ENCODE data around the gene PKHD1.

The PKHD1 gene

GRCh38 chr6:52015953-52016352, 71.5 kb downstream of the PKHD1 start:
- TF ChIP-seq GATA2 (IDR thresholded peaks at IDR 0.05; ENCODE audit: low read depth, low read length) (no peak), GATA3 (IDR thresholded peaks at IDR 0.05; ENCODE audit: low read depth, low read length) (no peak)

DNA sequence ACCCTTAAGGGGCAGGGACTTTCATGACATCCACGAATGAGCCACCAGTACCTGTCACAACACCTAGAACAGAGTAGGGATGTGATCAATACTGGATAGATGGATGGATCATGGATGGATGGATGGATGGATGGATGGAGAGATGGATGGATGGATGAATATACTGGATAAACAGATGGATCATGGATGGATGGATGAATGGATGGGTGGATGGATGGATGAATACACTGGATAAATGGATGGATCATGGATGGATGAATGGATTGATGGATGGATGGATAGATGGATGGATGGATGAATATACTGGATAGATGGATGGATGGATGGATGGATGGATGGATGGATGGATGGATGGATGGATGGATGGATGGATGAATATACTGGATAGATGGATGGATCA, 73.0 kb downstream of the PKHD1 start:
- TF ChIP-seq GATA3 (IDR thresholded peaks at IDR 0.05; ENCODE audit: low read depth, low read length), result no peak
- no peak for TF ChIP-seq GATA2 (IDR thresholded peaks at IDR 0.05; ENCODE audit: low read depth, low read length)

DNA sequence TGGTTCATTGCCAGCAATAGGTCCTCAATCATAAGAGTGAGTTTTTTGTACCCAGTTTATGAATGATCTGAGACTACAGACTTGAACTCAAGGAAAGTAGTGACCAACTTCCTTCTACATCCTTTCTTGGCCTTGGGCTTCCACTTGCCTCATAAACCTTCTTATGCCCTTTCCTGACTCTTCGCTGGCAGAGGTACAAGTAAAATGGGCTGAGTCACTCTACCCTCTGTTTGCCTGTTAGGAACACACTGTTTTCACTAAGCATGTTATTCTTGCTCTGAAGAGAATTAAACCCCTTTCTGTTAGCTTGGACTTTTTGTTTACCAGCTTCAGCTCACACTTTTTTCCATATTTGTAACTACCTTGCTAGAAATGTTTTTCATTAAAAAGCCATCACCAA, 74.4 kb downstream of the PKHD1 start:
- TF ChIP-seq GATA3 (IDR thresholded peaks at IDR 0.05; ENCODE audit: low read depth, low read length), result no peak
- no peak for TF ChIP-seq GATA2 (IDR thresholded peaks at IDR 0.05; ENCODE audit: low read depth, low read length)

- TF ChIP-seq GATA2 (IDR thresholded peaks at IDR 0.05; ENCODE audit: low read depth, low read length), result no peak
- TF ChIP-seq GATA3 (IDR thresholded peaks at IDR 0.05; ENCODE audit: low read depth, low read length), result no peak
Observed at GRCh38 chr6:52012582-52012981, 74.8 kb downstream of the PKHD1 start.

DNA sequence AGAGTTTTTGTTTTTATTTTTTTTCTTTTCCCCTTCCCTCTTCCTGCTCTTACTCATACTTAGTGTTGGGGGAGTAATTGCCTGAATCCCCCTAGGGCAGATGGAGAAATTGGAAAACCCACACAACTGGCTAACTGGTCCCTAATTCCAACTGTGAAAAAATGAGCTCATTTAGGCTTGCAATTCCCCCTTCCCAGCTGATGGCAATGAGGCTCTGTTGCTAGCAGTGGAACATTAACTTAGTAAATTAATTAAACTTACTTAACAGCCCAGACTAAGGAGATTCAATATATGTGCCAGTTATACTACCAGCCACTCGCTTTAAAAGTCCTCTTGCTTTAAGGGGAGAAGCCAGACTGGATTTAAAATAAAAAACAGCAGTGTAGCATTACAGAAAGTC, 76.6 kb downstream of the PKHD1 start:
- no peak for TF ChIP-seq GATA3 (IDR thresholded peaks at IDR 0.05; ENCODE audit: low read depth, low read length)
- TF ChIP-seq GATA2 (IDR thresholded peaks at IDR 0.05; ENCODE audit: low read depth, low read length), result no peak

DNA sequence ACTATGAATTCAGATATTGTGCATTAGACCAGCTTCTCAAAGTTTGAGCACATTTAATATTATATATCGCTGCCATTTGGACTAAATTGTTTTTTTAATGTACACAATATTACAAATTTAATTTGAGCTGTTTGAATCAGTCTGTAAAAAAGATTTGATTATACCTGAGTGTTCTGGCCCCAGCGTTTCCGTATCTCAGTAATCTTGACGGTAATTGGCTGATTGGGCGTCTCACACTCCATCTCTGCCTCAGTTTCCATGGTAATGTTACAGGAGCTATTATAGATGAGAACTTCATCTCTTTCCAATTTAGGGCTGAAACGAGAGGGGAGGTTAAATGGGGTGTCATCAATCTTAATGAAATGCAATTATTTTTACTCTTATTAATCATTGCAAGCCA, 77.3 kb downstream of the PKHD1 start:
- TF ChIP-seq GATA3 (IDR thresholded peaks at IDR 0.05; ENCODE audit: low read depth, low read length), result peak; percentile 77
- peak; percentile 85 for TF ChIP-seq GATA2 (IDR thresholded peaks at IDR 0.05; ENCODE audit: low read depth, low read length)

DNA sequence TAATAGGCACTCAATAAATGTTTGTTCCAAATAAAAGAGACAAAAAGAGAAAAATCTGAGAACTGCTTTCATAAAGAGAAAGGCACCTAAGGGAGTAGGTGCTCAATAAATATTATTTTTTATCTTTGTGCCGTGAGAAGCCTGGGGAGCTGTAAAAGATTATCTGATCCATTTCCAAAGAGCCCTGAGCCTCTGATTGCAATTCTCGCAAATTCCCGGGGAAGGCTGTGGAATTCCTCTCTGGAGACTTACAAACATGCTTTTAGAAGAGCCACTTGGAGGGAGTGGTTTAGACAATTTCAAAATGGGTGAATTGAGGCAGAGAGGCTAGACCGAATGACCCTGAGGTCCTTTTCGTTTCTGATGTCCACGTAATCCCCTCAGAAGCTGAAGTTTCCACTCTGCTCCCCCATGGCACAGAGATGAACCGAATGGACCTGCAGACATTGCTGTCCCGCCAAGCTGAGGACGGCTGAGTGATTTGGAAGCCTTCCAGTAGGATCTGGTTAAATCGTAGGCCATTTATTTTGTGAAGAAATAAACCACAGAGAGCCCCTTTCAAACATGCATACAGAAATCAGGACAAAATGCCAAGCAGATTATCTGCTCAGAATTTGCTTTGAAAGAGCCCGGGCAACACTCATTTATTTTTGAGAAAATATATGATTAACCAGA, 77.8 kb downstream of the PKHD1 start:
- TF ChIP-seq GATA2 (IDR thresholded peaks at IDR 0.05; ENCODE audit: low read depth, low read length), result peak; percentile 75
- TF ChIP-seq GATA3 (IDR thresholded peaks at IDR 0.05; ENCODE audit: low read depth, low read length), result no peak

DNA sequence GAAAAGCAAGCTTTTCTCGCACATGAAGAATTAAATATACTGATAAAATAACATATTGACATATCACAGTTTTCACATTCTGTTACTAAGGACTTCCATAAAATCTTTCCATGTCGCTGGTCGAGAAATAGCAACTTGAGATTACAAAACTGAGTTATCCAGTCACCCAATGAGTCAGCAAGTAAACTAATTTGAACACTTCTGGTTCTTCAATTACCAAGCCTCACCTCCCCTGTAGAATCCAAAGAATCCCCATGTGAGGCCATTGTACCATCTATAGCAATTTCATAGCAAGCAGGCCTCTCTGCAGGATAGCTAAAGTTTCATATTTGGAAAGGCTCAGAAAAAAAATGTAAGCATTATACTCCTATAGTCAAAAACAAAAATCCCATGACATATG, 87.3 kb downstream of the PKHD1 start:
- TF ChIP-seq GATA2 (IDR thresholded peaks at IDR 0.05; ENCODE audit: low read depth, low read length) (no peak), GATA3 (IDR thresholded peaks at IDR 0.05; ENCODE audit: low read depth, low read length) (no peak)

- no peak for TF ChIP-seq GATA3 (IDR thresholded peaks at IDR 0.05; ENCODE audit: low read depth, low read length)
- no peak for TF ChIP-seq GATA2 (IDR thresholded peaks at IDR 0.05; ENCODE audit: low read depth, low read length)
Observed at GRCh38 chr6:51996296-51996947, 91.0 kb downstream of the PKHD1 start.

- TF ChIP-seq GATA3 (IDR thresholded peaks at IDR 0.05; ENCODE audit: low read depth, low read length), result no peak
- no peak for TF ChIP-seq GATA2 (IDR thresholded peaks at IDR 0.05; ENCODE audit: low read depth, low read length)
Observed at GRCh38 chr6:51995214-51995755, 92.1 kb downstream of the PKHD1 start.

DNA sequence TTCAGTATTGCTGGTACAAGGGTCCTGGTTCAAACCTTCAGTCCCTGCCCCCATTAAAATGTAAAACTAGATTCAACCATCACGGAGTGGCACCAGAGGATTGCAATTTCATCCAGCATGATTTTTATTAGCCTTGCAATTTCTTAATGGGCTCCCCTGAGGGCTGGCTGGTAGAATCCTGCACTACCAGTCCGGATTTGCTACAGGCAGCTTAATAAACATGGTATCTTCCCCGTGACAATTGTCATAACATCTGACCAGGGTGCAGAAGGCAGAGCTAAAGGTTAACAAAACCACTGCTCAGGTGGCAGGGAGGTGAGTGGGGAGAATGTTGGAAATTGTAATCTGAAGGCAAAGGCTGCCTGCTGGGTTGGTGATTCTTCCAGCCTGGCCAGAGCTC, 94.5 kb downstream of the PKHD1 start:
- no peak for TF ChIP-seq GATA2 (IDR thresholded peaks at IDR 0.05; ENCODE audit: low read depth, low read length)
- no peak for TF ChIP-seq GATA3 (IDR thresholded peaks at IDR 0.05; ENCODE audit: low read depth, low read length)

GRCh38 chr6:51989789-51990188, 97.6 kb downstream of the PKHD1 start:
- TF ChIP-seq GATA2 (IDR thresholded peaks at IDR 0.05; ENCODE audit: low read depth, low read length), result no peak
- TF ChIP-seq GATA3 (IDR thresholded peaks at IDR 0.05; ENCODE audit: low read depth, low read length), result no peak

DNA sequence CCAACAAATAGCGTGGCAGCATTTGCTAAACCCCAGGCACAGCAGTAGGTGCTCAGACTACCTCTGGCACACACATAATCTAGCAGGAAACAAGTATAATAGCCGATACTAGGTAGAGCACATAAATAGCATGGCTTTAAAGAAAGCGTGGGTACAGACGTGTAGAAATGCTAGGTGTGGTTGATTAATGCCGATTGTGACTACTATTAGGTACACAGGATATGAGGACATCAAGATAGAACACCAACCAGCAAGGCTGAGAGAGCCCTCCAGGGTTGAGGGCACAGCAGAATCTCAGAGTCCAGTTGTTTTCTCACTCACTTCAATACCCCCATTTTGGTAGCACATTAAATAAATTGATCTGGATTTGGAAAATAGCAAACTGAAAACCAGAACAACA, 100.5 kb downstream of the PKHD1 start:
- no peak for TF ChIP-seq GATA3 (IDR thresholded peaks at IDR 0.05; ENCODE audit: low read depth, low read length)
- no peak for TF ChIP-seq GATA2 (IDR thresholded peaks at IDR 0.05; ENCODE audit: low read depth, low read length)

DNA sequence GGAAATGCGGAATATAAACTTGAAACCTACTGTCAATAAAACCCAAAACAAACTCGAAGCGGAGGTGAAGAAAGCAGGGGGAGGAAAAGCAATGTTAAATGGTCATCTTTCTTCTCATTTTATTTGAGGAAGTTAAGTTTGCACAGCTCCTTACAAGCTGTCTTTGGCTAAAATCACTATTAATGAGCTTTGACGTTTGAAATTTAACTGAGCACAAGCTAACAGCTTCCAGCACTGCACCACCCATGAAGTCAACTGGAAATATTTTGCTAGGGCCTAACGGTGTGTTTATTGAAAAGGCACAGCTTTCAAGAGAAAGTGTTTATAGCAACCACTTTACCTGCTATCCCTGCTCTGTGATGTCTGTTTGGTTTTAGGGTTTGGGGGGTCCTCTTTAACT, 103.8 kb downstream of the PKHD1 start:
- TF ChIP-seq GATA3 (IDR thresholded peaks at IDR 0.05; ENCODE audit: low read depth, low read length), result no peak
- TF ChIP-seq GATA2 (IDR thresholded peaks at IDR 0.05; ENCODE audit: low read depth, low read length), result no peak

- no peak for TF ChIP-seq GATA2 (IDR thresholded peaks at IDR 0.05; ENCODE audit: low read depth, low read length)
- no peak for TF ChIP-seq GATA3 (IDR thresholded peaks at IDR 0.05; ENCODE audit: low read depth, low read length)
Observed at GRCh38 chr6:51976374-51976773, 111.0 kb downstream of the PKHD1 start.

Data from SH-SY5Y (cell line).